Measurements from ENCODE around the gene STAG3.
"Not testable (repeated sequence)": the region's sequence is repeated elsewhere in the genome, so short reads cannot be mapped to it uniquely, and the experiment has no call there.

STAG3 gene, protein sequence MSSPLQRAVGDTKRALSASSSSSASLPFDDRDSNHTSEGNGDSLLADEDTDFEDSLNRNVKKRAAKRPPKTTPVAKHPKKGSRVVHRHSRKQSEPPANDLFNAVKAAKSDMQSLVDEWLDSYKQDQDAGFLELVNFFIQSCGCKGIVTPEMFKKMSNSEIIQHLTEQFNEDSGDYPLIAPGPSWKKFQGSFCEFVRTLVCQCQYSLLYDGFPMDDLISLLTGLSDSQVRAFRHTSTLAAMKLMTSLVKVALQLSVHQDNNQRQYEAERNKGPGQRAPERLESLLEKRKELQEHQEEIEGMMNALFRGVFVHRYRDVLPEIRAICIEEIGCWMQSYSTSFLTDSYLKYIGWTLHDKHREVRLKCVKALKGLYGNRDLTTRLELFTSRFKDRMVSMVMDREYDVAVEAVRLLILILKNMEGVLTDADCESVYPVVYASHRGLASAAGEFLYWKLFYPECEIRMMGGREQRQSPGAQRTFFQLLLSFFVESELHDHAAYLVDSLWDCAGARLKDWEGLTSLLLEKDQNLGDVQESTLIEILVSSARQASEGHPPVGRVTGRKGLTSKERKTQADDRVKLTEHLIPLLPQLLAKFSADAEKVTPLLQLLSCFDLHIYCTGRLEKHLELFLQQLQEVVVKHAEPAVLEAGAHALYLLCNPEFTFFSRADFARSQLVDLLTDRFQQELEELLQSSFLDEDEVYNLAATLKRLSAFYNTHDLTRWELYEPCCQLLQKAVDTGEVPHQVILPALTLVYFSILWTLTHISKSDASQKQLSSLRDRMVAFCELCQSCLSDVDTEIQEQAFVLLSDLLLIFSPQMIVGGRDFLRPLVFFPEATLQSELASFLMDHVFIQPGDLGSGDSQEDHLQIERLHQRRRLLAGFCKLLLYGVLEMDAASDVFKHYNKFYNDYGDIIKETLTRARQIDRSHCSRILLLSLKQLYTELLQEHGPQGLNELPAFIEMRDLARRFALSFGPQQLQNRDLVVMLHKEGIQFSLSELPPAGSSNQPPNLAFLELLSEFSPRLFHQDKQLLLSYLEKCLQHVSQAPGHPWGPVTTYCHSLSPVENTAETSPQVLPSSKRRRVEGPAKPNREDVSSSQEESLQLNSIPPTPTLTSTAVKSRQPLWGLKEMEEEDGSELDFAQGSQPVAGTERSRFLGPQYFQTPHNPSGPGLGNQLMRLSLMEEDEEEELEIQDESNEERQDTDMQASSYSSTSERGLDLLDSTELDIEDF

DNA sequence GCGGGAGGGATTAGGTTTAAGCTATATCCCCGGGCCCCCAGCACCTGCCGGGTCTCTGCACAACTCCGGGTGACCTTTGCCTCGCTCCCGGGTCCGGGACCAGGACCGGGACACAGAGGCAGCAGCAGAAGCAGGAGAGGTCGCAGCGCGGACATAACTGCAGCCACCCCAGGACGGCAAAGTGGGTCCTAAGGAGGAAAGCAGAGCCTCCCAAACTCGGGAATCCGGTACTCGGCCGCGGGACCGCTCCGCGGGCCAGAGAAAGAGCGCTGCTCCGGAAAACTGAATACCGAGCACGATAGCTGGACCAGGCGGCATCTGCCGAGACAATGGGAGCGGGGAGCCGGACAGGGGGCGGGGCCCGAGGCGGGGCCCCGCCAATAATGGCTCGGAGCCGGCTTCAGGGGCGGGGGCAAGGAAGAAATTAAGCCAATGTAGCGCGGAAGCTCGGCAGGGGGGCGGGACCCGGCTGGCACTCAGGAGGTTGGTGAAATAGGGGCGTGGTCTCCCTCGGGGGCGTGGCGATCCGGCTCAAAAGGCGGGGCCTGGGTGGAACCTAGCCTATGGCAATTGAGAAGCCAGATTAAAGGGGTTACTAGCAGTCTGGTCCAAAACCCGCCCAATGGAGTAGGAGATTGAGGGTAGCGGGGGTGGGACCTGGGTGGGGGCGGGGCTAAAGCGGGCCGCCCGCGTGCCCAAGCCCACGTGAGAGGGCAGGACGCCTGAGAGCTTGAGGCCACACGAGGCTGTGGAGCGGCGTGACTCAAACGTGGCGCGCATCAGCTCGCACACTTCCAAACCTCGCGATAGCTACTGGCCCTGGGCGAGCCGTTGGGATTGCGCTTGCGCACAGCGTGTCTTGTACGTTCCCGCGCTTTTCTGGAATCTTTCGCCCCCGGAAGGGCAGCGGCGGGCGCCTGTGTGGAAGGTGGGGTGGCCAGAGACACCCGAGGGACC lies at the start of gene STAG3, which contains the start of gene GPC2:
Gene STAG3 (plus strand): TSS at position 874 of the 957 bp plus-strand sequence. CDS start 2,639 bp downstream, outside the sequence.
Gene GPC2 (minus strand): TSS at position 337 of the 957 bp plus-strand sequence. CDS start 182 bp downstream, at position 155.
- Mint-ChIP-seq H3K4me3 (peak within 1 kb of the TSS; percentile 73), H3K36me3 (ENCODE audit: low read depth) (no peaks in the 10 kb centered on the region), H3K9me3 (no peaks in the 10 kb centered on the region), H3K27ac (peak within 1 kb of the TSS; percentile 49), H3K27me3 (no peaks in the 10 kb centered on the region), H3K4me1 (ENCODE audit: low read depth) (peaks cover 43% of the 10 kb centered on the region)

DNA sequence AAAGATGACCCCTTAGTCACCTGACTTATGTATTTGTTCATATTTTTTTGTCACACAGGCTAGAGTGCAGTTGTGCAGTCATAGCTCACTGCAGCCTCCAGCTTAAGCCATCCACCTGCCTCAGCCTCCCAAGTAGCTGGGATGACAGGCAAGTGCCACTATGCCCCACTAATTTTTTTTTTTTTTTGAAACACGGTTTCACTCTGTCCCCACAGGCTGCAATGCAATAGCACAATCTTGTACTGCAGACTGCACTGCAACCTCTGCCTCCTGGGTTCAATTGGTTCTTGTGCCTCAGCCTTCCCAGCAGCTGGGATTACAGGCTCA lies 49.1 kb upstream of the STAG3 start:
- H3K27ac Mint-ChIP-seq: peak overlapping the region; percentile 7
- H3K9me3 Mint-ChIP-seq: no peaks in the 10 kb centered on the region
- H3K4me3 Mint-ChIP-seq: peak overlapping the region; percentile 99
- peaks cover 46% of the 10 kb centered on the region for H3K4me1 Mint-ChIP-seq (ENCODE audit: low read depth)
- no peaks in the 10 kb centered on the region for H3K27me3 Mint-ChIP-seq
- H3K36me3 Mint-ChIP-seq (ENCODE audit: low read depth): peaks cover 5% of the 10 kb centered on the region

DNA sequence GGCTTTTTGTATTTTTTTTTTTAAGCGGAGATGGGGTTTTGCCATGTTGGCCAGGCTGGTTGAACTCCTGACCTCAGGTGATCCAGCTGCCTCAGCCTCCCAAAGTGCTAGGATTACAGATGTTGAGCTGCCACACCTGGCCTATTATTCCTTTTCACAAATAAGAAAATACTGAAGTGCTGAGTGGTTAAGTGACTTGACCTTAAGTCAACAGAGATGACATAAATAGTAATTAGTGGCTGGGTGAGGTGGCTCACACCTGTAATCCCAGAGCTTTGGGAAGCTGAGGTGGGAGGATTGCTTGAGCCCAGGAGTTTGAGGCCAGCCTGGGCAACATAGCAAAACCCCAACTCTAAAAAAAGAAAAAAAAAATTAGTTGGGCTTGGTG lies 47.5 kb upstream of the STAG3 start:
- not testable (repeated sequence) for H3K4me3 Mint-ChIP-seq; H3K36me3 Mint-ChIP-seq (ENCODE audit: low read depth); H3K27ac Mint-ChIP-seq; H3K9me3 Mint-ChIP-seq; H3K27me3 Mint-ChIP-seq
- H3K4me1 Mint-ChIP-seq (ENCODE audit: low read depth): peaks cover 37% of the 10 kb centered on the region

DNA sequence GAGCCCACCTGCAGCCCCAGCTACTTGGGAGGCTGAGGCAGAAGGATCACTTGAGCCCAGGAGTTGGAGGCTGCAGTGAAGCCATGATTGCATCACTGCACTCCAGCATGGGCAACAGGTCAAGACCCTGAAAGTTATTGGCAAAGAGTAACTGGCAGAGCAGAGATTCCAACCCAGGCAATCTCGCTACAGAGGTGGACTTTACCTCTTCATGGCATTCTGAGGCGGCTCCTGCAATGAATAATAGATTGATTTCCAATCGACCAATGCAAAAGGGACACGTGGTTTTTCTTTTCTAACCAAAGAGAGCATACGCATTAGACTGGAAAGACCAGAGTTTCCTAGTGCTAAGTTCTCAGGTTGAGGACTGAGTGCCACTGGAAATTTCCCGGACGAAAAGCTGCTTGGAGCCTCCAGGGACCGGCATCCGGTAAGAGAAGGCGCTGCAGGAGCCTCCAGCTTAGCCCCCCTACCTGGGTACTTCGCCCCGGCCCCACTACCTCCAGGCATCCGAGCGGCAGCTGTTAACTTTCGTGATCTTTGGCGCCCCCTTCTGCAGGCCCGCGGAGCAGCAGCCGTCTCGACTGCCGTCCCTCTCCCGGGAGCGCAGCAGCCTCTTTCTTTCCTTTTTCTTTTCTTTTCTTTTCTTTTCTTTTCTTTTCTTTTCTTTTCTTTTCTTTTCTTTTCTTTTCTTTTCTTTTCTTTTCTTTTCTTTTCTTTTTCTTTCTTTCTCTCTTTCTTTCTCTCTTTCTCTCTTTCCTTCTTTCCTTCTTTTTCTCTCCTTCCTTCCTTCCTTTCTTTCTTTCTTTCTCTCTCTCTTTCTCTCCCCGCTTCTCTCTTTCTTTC lies 46.9 kb upstream of the STAG3 start:
- Mint-ChIP-seq H3K9me3 (no peaks in the 10 kb centered on the region), H3K27ac (no peak overlapping the region), H3K36me3 (ENCODE audit: low read depth) (no peaks in the 10 kb centered on the region), H3K4me1 (ENCODE audit: low read depth) (peaks cover 31% of the 10 kb centered on the region), H3K27me3 (no peaks in the 10 kb centered on the region), H3K4me3 (no peak overlapping the region)

DNA sequence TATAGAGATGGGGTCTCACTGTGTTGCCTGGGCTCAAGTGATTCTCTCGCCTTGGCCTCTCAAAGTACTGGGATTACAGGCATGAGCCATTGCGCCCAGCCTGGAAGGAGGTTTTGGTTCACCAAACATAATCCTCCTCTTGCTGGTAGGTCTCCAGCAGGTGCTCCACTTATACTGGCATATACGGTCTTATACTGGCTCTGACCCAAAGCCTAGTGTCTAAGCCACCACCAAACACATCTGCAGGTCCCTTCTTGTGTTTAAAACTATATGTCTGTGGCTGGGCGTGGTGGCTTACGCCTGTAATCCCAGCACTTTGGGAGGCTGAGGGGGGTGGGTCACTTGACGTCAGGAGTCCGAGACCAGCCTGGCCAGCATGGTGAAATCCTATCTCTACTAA lies 45.6 kb upstream of the STAG3 start:
- Mint-ChIP-seq H3K27ac (no peak overlapping the region), H3K4me1 (ENCODE audit: low read depth) (peaks cover 21% of the 10 kb centered on the region), H3K27me3 (no peaks in the 10 kb centered on the region), H3K4me3 (no peak overlapping the region), H3K36me3 (ENCODE audit: low read depth) (no peaks in the 10 kb centered on the region), H3K9me3 (no peaks in the 10 kb centered on the region)

DNA sequence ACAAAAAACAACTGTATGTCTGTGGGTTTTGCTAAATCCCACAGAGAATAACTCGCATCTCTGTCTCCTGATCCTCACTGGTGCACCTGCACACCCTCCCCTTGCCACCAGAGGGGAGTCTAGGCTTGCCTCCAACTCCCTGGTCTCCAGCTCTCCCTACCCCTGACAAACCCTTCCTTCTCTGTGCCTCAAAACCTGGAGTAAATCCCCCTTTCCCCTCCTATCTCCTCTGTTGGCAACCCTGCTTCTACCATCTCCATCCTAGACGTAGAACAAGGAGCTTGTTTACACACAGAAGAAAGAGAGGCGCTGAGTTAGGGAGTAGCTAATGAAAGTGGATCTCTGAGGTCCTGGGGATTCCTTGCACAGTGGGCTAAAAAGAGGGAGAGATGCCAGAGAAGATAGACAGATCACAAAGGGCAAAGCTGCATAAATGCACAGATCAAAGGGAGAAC lies 45.0 kb upstream of the STAG3 start:
- H3K9me3 Mint-ChIP-seq: no peaks in the 10 kb centered on the region
- no peak overlapping the region for H3K4me3 Mint-ChIP-seq
- H3K4me1 Mint-ChIP-seq (ENCODE audit: low read depth): peaks cover 23% of the 10 kb centered on the region
- H3K36me3 Mint-ChIP-seq (ENCODE audit: low read depth): no peaks in the 10 kb centered on the region
- H3K27me3 Mint-ChIP-seq: no peaks in the 10 kb centered on the region
- no peak overlapping the region for H3K27ac Mint-ChIP-seq

DNA sequence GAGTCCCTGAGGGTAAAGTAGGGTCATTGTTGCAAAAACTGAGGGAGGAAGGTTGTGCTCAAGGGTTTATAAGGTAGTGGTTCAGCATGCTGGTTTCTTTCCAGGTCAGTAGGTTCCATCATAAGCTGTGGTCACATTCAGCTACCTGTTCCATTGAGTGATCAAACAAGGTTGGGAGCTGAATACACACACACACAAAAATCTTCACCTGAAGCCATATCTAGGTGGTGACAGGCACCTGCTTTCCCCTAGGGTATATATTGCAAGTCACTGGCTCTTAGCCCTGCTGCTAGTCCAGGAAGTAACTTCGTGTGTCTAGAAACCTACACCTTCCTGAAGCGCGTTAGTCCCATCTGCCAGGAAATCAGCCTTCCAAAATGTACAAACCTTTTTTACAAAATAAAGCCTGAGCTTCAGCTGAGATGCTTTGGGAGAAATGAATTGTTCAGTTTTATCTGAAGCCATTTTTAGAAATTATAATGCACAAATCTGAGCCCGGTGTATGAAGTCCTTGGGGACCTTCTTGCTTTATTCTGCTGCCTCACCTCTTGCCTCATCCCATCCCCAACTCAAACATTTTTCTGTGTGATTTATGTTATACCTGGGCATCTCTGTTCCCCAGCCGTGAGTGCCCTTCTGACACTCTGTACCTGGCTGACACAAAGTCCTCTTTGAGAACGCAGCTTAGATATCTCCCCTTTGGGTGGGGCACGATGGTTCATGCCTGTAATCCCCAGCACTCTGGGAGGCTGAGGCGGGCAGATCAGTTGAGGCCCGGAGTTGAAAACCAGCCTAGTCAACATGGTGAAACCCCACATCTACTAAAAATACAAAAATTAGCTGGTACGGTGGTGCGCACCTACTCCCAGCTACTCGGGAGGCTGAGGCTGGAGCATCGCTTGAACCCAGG lies 39.6 kb upstream of the STAG3 start:
- no peaks in the 10 kb centered on the region for H3K9me3 Mint-ChIP-seq
- no peak overlapping the region for H3K4me3 Mint-ChIP-seq
- peak overlapping the region; percentile 31 for H3K27ac Mint-ChIP-seq
- H3K4me1 Mint-ChIP-seq (ENCODE audit: low read depth): peaks cover 21% of the 10 kb centered on the region
- no peaks in the 10 kb centered on the region for H3K27me3 Mint-ChIP-seq
- no peaks in the 10 kb centered on the region for H3K36me3 Mint-ChIP-seq (ENCODE audit: low read depth)

DNA sequence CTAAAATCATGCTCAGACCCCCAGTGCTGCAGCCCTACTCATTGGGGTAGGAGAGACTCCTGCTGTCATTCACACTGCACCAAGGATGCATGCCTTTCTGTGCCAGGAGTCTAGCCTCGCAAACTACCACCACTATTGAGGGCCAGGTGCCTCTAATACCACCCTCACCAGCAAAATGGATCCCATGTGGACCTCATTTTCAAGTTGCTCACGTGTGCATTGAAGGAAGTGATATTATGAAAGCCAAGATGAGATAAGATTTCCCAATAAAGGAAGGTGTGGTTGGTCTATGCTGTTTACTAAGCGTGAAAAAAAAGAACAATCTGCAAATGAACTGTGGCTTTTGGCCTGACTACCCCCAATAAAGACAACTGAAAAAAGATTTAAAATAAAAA lies 36.2 kb upstream of the STAG3 start:
- no peaks in the 10 kb centered on the region for H3K9me3 Mint-ChIP-seq
- H3K27ac Mint-ChIP-seq: no peak overlapping the region
- H3K27me3 Mint-ChIP-seq: no peaks in the 10 kb centered on the region
- no peaks in the 10 kb centered on the region for H3K36me3 Mint-ChIP-seq (ENCODE audit: low read depth)
- no peak overlapping the region for H3K4me3 Mint-ChIP-seq
- H3K4me1 Mint-ChIP-seq (ENCODE audit: low read depth): peaks cover 21% of the 10 kb centered on the region

DNA sequence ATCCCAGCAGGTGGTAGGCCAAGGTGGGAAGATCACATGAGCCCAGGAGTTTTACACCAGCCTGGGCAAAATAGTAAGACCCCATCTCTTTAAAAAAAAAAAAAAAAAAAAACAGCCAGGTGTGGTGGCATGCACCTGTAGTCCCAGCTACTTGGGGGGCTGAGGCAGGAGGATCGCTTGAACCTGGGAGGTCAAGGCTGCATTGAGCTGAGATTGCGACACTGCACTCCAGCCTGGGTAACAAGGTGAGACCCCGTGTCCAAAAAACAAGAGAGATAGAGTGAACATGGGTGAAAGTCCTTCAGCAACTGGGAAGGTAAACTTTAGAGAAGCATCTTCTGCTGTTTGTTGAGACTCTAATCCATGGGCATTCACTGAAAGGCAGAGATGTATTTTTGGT lies 35.3 kb upstream of the STAG3 start:
- no peak overlapping the region for H3K4me3 Mint-ChIP-seq
- no peaks in the 10 kb centered on the region for H3K36me3 Mint-ChIP-seq (ENCODE audit: low read depth)
- H3K4me1 Mint-ChIP-seq (ENCODE audit: low read depth): peaks cover 21% of the 10 kb centered on the region
- H3K9me3 Mint-ChIP-seq: no peaks in the 10 kb centered on the region
- H3K27ac Mint-ChIP-seq: no peak overlapping the region
- no peaks in the 10 kb centered on the region for H3K27me3 Mint-ChIP-seq

DNA sequence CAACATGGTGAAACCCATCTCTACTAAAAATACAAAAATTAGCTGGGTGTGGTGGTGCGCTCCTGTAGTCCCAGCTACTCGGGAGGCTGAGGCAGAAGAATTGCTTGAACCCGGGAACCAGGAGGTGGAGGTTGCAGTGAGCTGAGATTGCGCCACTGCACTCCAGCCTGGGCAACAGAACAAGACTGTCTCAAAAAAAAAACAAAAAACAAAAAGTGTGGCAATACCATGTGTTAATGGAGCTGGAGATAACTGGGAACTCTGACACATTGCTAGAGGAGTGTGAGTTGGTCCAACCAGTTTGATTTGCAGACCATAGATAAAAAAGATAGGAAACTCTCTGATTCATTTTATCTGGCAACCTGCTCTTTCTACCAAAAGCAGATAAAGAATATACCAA lies 31.4 kb upstream of the STAG3 start:
- H3K4me1 Mint-ChIP-seq (ENCODE audit: low read depth): peaks cover 32% of the 10 kb centered on the region
- H3K9me3 Mint-ChIP-seq; H3K27ac Mint-ChIP-seq; H3K4me3 Mint-ChIP-seq; H3K36me3 Mint-ChIP-seq (ENCODE audit: low read depth); H3K27me3 Mint-ChIP-seq: not testable (repeated sequence)

DNA sequence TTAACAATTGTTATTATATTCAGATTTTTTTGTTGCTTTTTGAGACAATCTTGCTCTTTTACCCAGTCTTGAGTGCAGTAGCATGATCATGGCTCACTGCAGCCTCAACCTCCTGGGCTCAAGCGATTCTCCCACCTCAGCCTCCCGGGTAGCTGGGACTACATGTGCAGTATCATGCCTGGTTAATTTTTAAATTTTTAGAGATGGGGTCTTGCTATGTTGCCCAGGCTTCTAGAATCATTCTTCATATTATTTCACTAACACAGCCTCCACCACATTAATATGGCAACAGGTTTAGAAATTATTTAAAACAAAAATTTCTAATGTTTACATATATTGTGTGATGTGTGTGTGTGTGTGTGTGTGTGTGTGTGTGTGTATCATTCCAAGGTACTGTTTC lies 30.4 kb upstream of the STAG3 start:
- Mint-ChIP-seq H3K4me1 (ENCODE audit: low read depth) (peaks cover 36% of the 10 kb centered on the region), H3K9me3 (no peaks in the 10 kb centered on the region), H3K27me3 (no peaks in the 10 kb centered on the region), H3K36me3 (ENCODE audit: low read depth) (peaks cover 14% of the 10 kb centered on the region), H3K27ac (no peak overlapping the region), H3K4me3 (no peak overlapping the region)

DNA sequence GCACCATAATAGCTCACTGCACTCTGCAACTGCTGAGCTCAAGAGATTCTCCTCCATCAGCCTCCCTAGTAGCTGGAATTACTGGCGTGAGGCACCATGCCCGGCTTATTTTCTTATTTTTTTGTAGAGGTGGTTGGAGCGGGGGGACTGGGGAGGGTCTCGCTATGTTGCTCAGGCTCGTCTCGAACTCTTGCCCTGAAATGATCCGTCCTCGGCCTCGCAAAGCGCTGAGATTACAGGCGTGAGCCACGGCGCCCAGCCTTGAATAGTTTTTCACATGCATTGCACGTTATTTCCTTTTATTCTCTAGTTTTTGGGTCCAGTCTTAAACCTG lies 29.5 kb upstream of the STAG3 start:
- Mint-ChIP-seq H3K27ac (peak overlapping the region; percentile 96), H3K4me1 (ENCODE audit: low read depth) (peaks cover 41% of the 10 kb centered on the region), H3K36me3 (ENCODE audit: low read depth) (peaks cover 23% of the 10 kb centered on the region), H3K4me3 (peak overlapping the region; percentile 97), H3K9me3 (no peaks in the 10 kb centered on the region), H3K27me3 (no peaks in the 10 kb centered on the region)
